Measurements from ENCODE around the gene FLRT1.

DNA sequence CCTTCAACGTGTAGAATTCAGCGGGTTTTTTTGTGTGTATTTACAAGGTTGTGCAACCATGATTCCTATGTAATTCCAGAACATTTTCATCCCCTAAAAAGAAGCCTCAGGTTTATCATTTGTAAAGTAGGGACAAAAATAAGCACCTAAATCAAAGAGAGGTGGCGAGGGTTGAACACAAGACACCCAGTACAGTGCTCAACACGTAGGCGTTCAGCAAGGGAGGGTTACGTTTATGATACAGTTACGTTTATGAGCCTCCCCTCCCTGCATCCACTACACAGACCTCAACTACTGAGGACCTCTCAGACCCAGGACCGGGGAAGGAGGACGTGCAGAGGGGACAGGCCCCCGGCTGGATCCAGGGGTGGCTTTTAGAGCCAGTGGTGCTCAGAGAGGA, 44.7 kb downstream of the FLRT1 start:
- no peak for TF ChIP-seq POLR2A (IDR thresholded peaks at IDR 0.05)
- TF ChIP-seq, protein P1, sequence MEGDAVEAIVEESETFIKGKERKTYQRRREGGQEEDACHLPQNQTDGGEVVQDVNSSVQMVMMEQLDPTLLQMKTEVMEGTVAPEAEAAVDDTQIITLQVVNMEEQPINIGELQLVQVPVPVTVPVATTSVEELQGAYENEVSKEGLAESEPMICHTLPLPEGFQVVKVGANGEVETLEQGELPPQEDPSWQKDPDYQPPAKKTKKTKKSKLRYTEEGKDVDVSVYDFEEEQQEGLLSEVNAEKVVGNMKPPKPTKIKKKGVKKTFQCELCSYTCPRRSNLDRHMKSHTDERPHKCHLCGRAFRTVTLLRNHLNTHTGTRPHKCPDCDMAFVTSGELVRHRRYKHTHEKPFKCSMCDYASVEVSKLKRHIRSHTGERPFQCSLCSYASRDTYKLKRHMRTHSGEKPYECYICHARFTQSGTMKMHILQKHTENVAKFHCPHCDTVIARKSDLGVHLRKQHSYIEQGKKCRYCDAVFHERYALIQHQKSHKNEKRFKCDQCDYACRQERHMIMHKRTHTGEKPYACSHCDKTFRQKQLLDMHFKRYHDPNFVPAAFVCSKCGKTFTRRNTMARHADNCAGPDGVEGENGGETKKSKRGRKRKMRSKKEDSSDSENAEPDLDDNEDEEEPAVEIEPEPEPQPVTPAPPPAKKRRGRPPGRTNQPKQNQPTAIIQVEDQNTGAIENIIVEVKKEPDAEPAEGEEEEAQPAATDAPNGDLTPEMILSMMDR (IDR thresholded peaks at IDR 0.05): no peak

Data from thyroid gland (tissue), 4 donors.